Natural killer cell treated with Interleukin-12 subunit alpha and Interleukin-12 subunit beta and Interleukin-15 and Interleukin-18, amount 100 ng/mL, for 72 hours (primary cell): Measurements from ENCODE around the gene ADIRF. TPM values are rescaled to one million over a fixed set of nuclear protein-coding genes. Genes with fewer than 3 reads are reported as not detected.
A peak's percentile ranks its signal among the peaks of the same experiment; 100 is the strongest.
"Not testable (repeated sequence)": the region's sequence is repeated elsewhere in the genome, so short reads cannot be mapped to it uniquely, and the experiment has no call there.

ENCODE experiments used
- ATAC-seq, 2 donors: fragments of 150-1000 bp; cut with Tn5 transposase in 1 of 2; sonication (Bioruptor Pico), chemical (Tn5 transposase) in 1 of 2; 2 replicates each; pipeline ENCODE4 v1.10.0; 2021
- DNase-seq: peaks from one replicate; pipeline ENCODE4 v3.0.0; 2022; ENCODE audit warnings: low spot score
- H3K27ac Mint-ChIP-seq, 2 donors: 1 replicate in 1 of 2; 2 replicates in 1 of 2; pipeline ENCODE4 v1.8.0; 2022; ENCODE audit warnings: mixed read lengths in 2 of 2, mild to moderate bottlenecking in 1 of 2, moderate library complexity in 1 of 2
- H3K27me3 Mint-ChIP-seq, 2 donors: 1 replicate in 1 of 2; 2 replicates in 1 of 2; pipeline ENCODE4 v1.8.0; 2022; ENCODE audit warnings: mixed read lengths in 2 of 2
- H3K36me3 Mint-ChIP-seq: one replicate; pipeline ENCODE4 v1.8.0; 2022; ENCODE audit warnings: mixed read lengths
- H3K4me1 Mint-ChIP-seq, 2 donors: 1 replicate in 1 of 2; 2 replicates in 1 of 2; pipeline ENCODE4 v1.8.0; 2022; ENCODE audit warnings: low read depth in 2 of 2, mixed read lengths in 2 of 2, mild to moderate bottlenecking in 1 of 2
- H3K4me3 Mint-ChIP-seq: one replicate; pipeline ENCODE4 v1.8.0; 2022; ENCODE audit warnings: mixed read lengths
- H3K9me3 Mint-ChIP-seq: 2 replicates; pipeline ENCODE4 v1.8.0; 2022; ENCODE audit warnings: mixed read lengths
- total RNA-seq, 2 donors: library from RNA; stranded (reverse); gene quantifications; one replicate each; pipeline ENCODE4 v1.2.3, GENCODE V29; 2022

ADIRF gene
- not detected for total RNA-seq

DNA sequence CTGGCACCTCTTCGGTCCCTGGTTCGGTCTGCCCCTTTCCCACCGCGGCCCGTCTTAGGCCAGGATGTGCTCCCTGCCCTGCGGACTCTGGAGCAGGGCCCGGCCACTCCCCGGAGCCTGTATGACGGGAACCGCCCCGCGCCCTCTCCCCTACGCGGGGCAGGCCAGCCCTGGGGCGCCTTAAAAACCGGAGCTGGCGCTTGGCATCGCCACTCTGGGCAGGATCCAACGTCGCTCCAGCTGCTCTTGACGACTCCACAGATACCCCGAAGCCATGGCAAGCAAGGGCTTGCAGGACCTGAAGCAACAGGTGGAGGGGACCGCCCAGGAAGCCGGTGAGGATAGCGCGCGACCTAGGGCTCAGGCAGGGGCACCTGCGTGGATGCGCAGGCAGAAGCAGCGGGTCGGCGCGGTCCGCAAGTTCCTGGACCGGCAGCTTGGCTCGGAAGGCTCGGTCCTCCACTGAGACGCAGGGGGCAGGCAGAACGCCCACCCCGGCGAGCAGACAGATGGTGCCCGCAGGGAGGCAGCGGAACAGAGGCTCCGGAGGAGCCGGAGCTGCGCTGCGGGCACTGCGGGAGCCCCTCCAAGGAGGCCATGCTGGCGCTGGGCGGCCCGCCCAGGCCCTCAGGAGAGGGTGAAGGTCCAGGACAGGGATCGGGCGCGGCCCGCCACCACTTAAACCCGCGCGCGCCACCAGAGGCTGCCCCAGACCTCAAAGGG lies at the start of gene ADIRF:
TSS of gene ADIRF (plus strand) at position 212 of the 723 bp plus-strand sequence. CDS start at position 275, 63 bp downstream.
- Mint-ChIP-seq H3K27me3 (peaks cover 8 to 16% of the 10 kb centered on the region in 2 donors), H3K27ac (no peak within 1 kb of the TSS), H3K9me3 (no peaks in the 10 kb centered on the region), H3K36me3 (no peaks in the 10 kb centered on the region), H3K4me3 (no peak within 1 kb of the TSS), H3K4me1 (peaks cover 12 to 22% of the 10 kb centered on the region in 2 donors)
- ATAC-seq: no peak
- DNase-seq: peak; percentile 52

DNA sequence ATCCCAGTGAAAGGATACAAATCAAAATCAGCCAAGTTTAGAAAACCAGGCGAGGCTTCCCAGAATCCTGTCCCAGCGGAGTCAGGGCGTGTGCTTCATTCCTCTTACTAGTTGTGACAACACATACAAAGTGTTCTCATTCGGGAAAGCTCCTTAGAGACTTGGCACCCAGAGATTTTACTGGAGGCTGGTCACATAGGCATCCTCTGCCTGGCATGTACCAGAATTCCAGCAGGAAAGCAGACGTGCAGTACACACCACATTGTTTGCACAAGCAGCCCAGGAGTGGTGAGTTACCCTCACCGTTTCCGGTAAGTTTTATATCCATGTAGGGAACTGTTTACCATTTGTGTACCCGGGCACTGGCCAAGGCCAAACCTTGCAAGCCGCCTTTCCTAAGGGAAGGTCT lies 45.7 kb upstream of the ADIRF start:
- peak in 1 of 2 donors; percentile 43 for ATAC-seq
- H3K36me3 Mint-ChIP-seq: peaks cover 4% of the 10 kb centered on the region

DNA sequence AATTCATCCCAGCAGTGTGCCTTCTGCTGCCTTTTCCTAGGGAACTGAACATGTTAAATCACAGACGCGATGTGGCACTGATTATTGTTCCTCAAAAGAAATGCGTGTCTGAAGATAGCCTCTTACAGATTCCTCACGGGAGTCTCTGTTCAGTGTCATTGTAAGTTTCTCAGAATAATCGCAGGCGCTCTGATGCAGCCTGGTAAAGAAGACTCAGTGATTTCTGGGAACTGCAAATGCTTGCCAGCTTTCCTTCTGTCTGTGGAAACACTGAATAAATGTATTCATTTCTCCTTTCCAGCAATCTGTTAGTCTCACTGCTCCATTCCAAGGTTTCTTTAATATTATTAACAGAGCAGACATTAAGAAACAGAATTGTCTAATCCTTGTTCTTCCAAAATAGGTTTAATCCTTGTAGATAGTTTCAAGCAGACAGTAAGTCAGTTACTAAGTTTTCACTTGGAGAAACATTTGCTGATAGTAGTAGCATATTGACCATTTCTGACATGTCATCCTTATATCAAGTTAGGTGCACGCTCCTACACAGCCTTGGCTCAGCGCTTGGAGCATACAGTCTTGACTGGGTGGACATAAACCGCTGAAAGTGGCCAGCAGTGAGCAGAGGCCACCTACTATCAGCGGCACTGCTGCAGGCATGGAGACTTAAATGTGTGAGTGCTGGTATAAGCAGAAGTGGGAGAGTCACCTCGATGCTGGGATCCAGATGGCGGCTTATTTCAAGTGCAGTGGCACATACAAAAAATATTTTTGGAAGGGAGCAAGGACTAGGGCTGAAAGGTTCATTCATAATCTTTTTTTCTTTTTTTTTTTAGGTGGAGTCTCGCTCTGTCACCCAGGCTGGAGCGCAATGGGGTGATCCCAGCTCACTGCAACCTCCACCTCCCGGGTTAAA lies 38.6 kb upstream of the ADIRF start:
- Mint-ChIP-seq H3K36me3 (no peaks in the 10 kb centered on the region), H3K4me3 (no peak overlapping the region), H3K27me3 (no peaks in the 10 kb centered on the region), H3K9me3 (no peaks in the 10 kb centered on the region), H3K27ac (no peak overlapping the region), H3K4me1 (no peaks in the 10 kb centered on the region)
- ATAC-seq (no peak), DNase-seq (no peak)

More for the DNA sequence above, 45.7 kb upstream of the ADIRF start:
- no peak overlapping the region for H3K4me3 Mint-ChIP-seq
- no peak overlapping the region for H3K27ac Mint-ChIP-seq
- no peaks in the 10 kb centered on the region for H3K27me3 Mint-ChIP-seq
- H3K4me1 Mint-ChIP-seq: no peaks in the 10 kb centered on the region
- DNase-seq: no peak
- no peaks in the 10 kb centered on the region for H3K9me3 Mint-ChIP-seq

DNA sequence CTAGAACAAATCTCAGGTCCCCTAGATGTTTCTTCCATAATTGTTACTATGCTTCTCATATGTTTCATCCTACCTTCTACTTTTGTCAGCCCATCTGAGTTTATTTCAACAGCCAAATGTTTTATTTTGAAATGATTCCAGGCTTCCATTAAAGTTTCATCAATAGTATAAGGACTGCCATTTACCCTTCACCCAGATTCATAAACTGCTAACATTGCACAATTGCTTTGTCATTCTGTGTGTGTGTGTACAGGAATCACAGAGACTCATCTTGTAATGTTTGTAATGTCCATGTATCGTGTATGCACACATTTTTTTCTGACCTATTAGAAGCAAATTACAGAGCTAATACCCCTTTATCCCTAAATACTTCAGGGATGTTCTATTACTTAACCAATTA lies 36.4 kb upstream of the ADIRF start:
- DNase-seq: no peak
- H3K4me3 Mint-ChIP-seq: no peak overlapping the region
- H3K9me3 Mint-ChIP-seq: no peaks in the 10 kb centered on the region
- no peaks in the 10 kb centered on the region for H3K36me3 Mint-ChIP-seq
- H3K4me1 Mint-ChIP-seq: no peaks in the 10 kb centered on the region
- ATAC-seq: no peak
- H3K27me3 Mint-ChIP-seq: no peaks in the 10 kb centered on the region
- H3K27ac Mint-ChIP-seq: no peak overlapping the region

DNA sequence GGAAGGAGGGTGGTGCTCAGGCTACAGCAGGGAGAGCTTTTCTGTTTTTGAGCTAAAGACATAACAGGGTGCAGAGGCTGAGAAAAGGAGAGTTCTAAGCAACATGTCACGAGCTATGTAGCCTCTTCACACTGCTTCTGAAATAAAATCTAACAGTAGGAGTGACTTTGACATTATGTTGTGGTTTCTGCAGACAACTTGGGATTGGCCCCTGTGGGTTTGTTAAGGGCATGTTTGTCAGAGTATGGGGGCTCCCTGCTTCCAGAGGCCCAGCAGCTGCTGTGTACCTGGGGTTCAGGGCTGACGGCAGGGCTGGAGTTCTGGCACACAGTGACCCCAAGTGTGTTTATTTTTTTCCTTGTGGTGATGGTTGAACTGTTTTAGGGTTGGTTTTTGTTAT lies 35.6 kb upstream of the ADIRF start:
- Mint-ChIP-seq H3K36me3 (no peaks in the 10 kb centered on the region), H3K9me3 (no peaks in the 10 kb centered on the region), H3K27me3 (no peaks in the 10 kb centered on the region), H3K4me3 (no peak overlapping the region), H3K27ac (no peak overlapping the region), H3K4me1 (no peaks in the 10 kb centered on the region)
- no peak for ATAC-seq
- DNase-seq: no peak

DNA sequence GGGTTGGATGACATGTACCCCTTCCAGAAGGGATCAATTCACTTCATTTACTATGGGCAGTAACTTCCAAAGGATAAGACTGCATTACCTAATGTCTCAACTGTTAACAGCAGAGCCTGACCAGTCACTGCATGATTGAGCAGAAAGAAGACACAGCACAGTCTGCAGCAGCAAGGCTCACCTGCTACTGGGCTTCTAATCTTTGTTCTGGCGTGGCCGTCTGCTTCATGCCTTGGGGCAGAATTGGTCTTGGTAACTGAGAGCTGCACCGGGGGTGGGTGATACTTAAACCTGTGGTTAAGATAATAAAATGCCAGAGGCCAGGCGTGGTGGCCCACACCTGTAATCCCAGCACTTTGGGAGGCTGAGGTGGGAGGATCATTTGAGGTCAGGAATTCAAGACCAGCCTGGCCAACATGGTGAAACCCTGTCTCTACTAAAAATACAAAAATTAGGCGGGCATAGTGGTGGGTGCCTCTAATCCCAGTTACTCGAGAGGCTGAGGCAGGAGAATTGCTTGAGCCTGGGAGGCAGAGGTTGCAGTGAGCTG lies 34.0 kb upstream of the ADIRF start:
- H3K36me3 Mint-ChIP-seq, H3K27ac Mint-ChIP-seq, H3K27me3 Mint-ChIP-seq, DNase-seq, H3K4me1 Mint-ChIP-seq, ATAC-seq, H3K9me3 Mint-ChIP-seq, H3K4me3 Mint-ChIP-seq: not testable (repeated sequence)

DNA sequence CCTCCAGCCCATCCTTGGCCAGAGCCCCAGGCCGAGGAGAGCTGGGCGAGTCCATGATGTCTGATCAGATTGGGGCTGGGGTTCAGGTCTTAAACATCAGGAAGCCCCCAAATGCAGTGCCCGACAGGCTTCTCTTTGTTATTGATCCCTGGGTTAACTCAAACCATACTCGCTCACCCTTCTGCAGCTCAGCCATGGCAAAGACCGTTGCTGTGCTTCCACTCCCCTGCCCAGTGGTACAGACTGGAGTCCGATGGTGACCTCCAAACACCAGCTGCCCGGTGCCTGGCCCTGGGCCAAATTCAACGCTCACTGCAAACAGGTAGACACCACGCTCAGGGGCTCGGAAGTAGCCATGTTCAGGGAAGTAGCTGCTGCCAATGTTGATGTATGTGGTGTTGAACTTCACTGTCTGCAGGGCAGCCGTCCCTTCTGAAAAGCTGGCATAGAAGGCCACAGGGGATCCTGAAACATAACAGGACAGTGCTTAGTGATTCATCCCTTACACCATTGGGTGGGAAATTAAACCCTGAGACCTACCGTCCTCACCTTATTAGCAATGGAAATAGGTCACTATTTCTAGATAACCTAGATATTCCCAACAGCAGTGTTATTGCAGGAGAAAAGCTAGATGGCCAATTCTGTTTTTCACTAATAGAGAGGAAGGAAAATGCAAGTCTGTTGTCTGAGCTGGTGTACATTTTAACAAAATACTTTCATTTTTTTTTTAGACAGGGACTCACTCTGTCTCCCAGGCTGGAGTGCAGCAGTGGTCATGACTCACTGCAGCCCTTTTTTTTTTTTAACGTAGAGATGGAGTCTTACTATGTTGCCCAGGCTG lies 31.4 kb upstream of the ADIRF start:
- Mint-ChIP-seq H3K9me3 (no peaks in the 10 kb centered on the region), H3K36me3 (no peaks in the 10 kb centered on the region), H3K27ac (no peak overlapping the region), H3K4me1 (peaks cover 0 to 3% of the 10 kb centered on the region in 2 donors), H3K4me3 (no peak overlapping the region), H3K27me3 (no peaks in the 10 kb centered on the region)
- ATAC-seq: no peak
- no peak for DNase-seq

DNA sequence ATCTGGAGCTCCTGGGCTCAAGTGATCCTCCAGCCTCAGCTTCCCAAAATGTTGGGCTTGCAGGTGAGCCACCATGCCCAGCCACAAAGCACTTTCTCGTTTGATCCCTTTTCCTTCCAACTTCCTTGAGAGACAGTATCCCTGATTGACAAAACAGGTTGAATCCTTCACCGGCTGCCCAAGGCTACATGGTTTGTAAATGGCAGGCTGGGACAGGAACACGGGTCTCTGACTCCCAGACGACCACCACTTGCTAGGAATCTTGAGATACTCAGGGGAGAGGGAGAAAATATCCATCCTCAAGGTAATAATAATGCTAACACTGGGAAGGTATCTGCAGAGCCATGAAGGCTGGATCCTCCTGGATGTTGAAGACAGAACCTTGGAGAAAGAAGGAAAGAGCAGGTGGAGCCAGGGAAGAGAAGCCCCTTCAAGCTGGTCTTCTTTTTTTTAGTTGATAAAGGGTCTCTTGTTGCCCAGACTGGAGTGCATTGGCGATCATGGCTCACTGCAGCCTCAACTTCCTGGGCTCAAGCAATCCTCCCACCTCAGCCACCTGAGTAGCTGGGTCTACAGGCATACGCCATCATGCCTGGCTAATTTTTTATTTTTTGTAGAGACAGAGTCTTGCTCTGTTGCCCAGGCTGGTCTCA lies 30.7 kb upstream of the ADIRF start:
- Mint-ChIP-seq H3K9me3 (no peaks in the 10 kb centered on the region), H3K27ac (no peak overlapping the region), H3K27me3 (no peaks in the 10 kb centered on the region), H3K36me3 (no peaks in the 10 kb centered on the region), H3K4me1 (peaks cover 0 to 3% of the 10 kb centered on the region in 2 donors), H3K4me3 (no peak overlapping the region)
- DNase-seq (no peak), ATAC-seq (no peak)

DNA sequence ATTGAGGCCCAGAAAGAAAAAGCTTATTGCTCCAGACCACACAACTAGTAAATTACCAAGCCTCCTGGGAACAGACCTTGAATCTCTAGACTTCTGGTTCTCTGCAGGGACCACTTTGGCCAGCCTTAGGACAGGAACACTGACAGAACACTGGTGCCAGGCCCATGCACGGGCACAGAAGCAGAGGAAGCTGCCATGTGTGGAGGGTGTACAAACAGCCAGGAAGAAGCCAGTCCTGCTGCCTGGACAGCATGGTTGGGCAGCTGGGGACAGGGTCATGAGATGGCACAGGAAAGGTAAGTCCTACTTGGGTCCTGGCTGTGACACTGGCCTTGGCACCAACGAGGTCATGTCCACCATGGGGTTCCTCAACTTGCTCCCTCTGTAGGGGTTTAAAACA lies 30.0 kb upstream of the ADIRF start:
- H3K9me3 Mint-ChIP-seq: no peaks in the 10 kb centered on the region
- H3K36me3 Mint-ChIP-seq: no peaks in the 10 kb centered on the region
- H3K27ac Mint-ChIP-seq: no peak overlapping the region
- ATAC-seq (no peak), DNase-seq (no peak)
- H3K4me1 Mint-ChIP-seq: peaks cover 0 to 3% of the 10 kb centered on the region in 2 donors
- H3K27me3 Mint-ChIP-seq: no peaks in the 10 kb centered on the region
- H3K4me3 Mint-ChIP-seq: no peak overlapping the region

DNA sequence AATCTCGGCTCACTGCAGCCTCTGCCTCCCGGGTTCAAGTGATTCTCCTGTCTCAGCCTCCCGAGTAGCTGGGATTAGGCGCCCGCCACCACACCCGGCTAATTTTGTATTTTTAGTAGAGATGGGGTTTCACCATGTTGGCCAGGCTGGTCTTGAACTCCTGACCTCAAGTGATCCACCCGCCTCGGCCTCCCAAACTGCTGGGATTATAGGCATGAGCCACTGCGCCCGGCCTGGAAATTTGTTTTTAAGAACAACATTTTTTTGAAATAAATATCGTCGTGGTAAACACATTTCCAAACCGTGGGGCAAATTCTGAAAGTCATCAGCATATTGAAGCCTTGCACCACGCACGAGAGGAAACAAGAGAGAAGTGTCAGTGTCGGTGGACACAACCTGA lies 28.2 kb upstream of the ADIRF start:
- not testable (repeated sequence) for H3K36me3 Mint-ChIP-seq, H3K4me1 Mint-ChIP-seq, DNase-seq, H3K27ac Mint-ChIP-seq, H3K9me3 Mint-ChIP-seq, H3K27me3 Mint-ChIP-seq, H3K4me3 Mint-ChIP-seq, ATAC-seq

DNA sequence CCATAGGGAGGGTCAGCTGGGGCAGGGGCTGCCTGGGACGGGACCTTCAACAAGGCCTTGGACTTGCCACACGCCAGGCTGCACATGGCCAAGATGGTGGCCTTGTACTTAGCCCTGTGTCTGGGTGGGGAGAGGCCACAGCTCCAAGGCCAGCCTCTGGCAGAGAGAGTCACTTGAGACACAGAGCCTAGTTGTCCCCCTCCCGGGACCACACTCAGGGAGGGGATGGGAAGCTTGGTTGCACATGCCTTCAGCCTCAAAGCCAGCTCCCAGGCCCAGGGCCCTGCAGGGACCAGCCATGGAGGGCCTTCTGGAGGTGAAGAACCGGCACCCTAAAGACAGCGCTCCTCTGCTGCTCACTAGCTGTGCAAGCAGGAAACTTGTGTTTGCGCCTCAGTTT lies 27.6 kb upstream of the ADIRF start:
- no peak for ATAC-seq
- Mint-ChIP-seq H3K27ac (no peak overlapping the region), H3K4me3 (no peak overlapping the region), H3K9me3 (no peaks in the 10 kb centered on the region), H3K27me3 (no peaks in the 10 kb centered on the region), H3K36me3 (no peaks in the 10 kb centered on the region), H3K4me1 (peaks cover 0 to 6% of the 10 kb centered on the region in 2 donors)
- no peak for DNase-seq

DNA sequence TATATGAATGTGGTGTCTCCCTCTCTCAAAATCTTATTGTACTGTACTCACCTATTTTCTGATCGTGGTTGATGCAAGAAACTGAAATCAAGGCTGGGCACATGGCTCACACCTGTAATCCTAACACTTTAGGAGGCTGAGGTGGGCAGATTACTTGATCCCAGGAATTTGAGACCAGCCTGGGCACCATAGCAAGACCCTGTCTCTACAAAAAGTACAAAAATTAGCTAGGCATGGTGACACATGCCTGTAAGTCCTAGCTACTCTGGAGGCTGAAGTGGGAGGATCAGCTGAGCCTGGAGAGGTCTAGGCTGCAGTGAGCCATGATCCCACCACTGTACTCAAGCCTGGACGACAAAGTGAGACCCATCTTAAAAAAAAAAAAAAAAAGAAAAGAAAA lies 26.9 kb upstream of the ADIRF start:
- Mint-ChIP-seq H3K4me3 (no peak overlapping the region), H3K27ac (no peak overlapping the region)

DNA sequence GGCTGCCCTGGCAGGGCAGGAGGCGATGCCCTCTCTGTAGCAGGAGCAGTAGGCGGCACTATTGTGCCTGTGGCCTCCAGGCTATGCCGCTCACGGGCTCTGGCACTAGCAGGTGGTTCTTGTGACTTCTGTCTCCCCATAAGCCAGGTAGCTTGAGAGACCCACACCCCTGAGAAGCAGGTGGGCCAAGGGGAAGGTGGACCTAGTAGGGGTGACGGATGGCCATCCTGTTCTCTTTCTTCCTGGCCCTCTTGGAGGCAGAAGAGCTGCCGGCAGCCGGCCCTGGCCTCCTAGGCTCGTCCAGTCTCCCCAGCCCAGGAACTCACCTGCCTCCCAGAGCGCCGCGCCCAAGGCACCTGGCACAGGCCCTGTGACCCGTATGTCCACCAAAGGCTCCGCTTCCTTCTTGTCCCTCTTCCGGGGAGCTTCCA lies 26.3 kb upstream of the ADIRF start:
- DNase-seq (no peak), ATAC-seq (no peak)
- Mint-ChIP-seq H3K4me1 (peaks cover 0 to 6% of the 10 kb centered on the region in 2 donors), H3K27me3 (peaks cover 0 to 5% of the 10 kb centered on the region in 2 donors), H3K4me3 (no peak overlapping the region), H3K36me3 (no peaks in the 10 kb centered on the region), H3K9me3 (no peaks in the 10 kb centered on the region), H3K27ac (no peak overlapping the region)

More for the DNA sequence above, 26.9 kb upstream of the ADIRF start:
- H3K36me3 Mint-ChIP-seq: no peaks in the 10 kb centered on the region
- H3K27me3 Mint-ChIP-seq: no peaks in the 10 kb centered on the region
- peaks cover 0 to 6% of the 10 kb centered on the region in 2 donors for H3K4me1 Mint-ChIP-seq
- no peaks in the 10 kb centered on the region for H3K9me3 Mint-ChIP-seq
- ATAC-seq: no peak
- no peak for DNase-seq
